ENCODE results near the gene ORMDL3. TPM values are rescaled to one million over a fixed set of nuclear protein-coding genes. Genes with fewer than 3 reads are reported as not detected.

The ORMDL3 gene, protein sequence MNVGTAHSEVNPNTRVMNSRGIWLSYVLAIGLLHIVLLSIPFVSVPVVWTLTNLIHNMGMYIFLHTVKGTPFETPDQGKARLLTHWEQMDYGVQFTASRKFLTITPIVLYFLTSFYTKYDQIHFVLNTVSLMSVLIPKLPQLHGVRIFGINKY
- 70.9 TPM for total RNA-seq (ENCODE audit: unreplicated experiment)
- long read RNA-seq, partial matches to known transcripts = 2 of 4 reads
- long read RNA-seq, other reads (novel, unspliced or antisense) = 0 of 4 reads

DNA sequence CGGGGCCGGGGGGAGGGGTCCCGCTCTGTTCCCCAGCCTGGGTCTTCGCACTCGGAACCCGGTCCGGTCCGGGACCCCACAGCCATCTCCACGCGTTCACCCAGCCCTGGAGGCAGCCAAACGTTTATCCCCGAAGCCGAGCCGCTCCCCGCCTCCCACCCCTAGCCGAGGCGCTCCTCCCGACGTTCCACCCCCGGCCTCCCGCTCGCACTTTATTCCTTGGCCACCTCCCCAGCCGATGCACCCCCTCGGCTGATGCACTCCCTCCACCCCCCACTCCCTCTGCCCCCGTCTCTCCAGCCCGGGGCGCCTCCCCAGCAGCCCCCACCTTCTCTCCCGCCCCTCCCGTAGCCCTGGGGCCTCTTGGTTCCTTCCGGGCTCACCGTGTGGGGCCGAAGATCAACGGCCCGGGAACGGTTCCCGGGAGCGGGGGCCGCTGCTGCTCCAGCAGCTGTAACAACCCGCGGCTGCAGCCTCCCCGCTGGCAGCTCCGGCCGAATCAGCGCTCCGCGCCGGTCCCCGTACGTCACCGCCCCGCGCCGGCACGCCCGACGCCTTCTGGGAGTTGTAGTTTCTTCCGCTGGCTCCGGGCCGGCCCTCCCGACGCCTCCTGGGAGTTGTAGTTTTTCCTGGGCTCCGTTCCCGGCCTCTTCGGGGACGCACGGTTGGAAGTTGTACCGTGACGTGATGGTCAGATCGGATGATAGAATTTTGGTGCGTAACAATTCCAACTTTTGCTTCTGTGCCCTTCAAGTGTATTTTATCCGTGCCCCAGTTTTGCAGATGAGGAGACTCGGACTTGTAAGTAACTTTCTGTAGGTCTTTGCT is at the start of gene ORMDL3, which contains the start of gene LRRC3C:
Gene ORMDL3 (minus strand): TSS at position 501 of the 828 bp plus-strand sequence. CDS start 3,398 bp downstream, outside the sequence.
Gene LRRC3C (plus strand): TSS at position 632 of the 828 bp plus-strand sequence. CDS start 13,792 bp downstream, outside the sequence.
- Mint-ChIP-seq H3K4me1 (ENCODE audit: low read depth, unreplicated experiment) (peaks cover 33% of the 10 kb centered on the region), H3K27me3 (ENCODE audit: unreplicated experiment) (peaks cover 6% of the 10 kb centered on the region), H3K4me3 (ENCODE audit: unreplicated experiment) (peak within 1 kb of the TSS; percentile 89), H3K9me3 (ENCODE audit: unreplicated experiment) (peaks cover 1% of the 10 kb centered on the region), H3K36me3 (ENCODE audit: unreplicated experiment) (no peaks in the 10 kb centered on the region), H3K27ac (ENCODE audit: unreplicated experiment) (peak within 1 kb of the TSS; percentile 69)
- DNase-seq = peak; percentile 94
- TF ChIP-seq, protein P1, sequence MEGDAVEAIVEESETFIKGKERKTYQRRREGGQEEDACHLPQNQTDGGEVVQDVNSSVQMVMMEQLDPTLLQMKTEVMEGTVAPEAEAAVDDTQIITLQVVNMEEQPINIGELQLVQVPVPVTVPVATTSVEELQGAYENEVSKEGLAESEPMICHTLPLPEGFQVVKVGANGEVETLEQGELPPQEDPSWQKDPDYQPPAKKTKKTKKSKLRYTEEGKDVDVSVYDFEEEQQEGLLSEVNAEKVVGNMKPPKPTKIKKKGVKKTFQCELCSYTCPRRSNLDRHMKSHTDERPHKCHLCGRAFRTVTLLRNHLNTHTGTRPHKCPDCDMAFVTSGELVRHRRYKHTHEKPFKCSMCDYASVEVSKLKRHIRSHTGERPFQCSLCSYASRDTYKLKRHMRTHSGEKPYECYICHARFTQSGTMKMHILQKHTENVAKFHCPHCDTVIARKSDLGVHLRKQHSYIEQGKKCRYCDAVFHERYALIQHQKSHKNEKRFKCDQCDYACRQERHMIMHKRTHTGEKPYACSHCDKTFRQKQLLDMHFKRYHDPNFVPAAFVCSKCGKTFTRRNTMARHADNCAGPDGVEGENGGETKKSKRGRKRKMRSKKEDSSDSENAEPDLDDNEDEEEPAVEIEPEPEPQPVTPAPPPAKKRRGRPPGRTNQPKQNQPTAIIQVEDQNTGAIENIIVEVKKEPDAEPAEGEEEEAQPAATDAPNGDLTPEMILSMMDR (IDR thresholded peaks at IDR 0.05; ENCODE audit: partially characterized antibody, unreplicated experiment) = no peak

DNA sequence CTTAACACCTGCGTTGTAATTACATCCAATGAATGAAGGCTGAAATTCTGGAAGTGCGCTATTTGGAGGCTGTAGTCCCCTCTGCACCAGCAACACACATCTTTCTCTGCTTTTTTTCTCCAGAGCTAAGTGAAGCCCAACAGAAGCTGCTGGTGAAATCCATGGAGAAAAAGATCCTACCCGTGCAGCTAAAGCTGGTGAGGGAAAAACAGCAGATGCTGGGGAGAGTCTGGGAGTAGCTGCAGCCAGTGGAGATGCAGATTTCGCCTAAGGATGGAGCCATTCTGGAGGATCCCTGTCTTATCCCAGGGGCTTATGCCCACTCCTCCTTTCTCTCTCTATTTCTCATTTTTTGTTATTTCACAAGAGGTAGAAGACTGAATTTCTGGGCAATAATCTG is 48.4 kb upstream of the ORMDL3 start:
- Mint-ChIP-seq H3K4me3 (ENCODE audit: unreplicated experiment) (no peak overlapping the region), H3K27me3 (ENCODE audit: unreplicated experiment) (peaks cover 9% of the 10 kb centered on the region), H3K36me3 (ENCODE audit: unreplicated experiment) (no peaks in the 10 kb centered on the region), H3K4me1 (ENCODE audit: low read depth, unreplicated experiment) (peaks cover 4% of the 10 kb centered on the region), H3K27ac (ENCODE audit: unreplicated experiment) (no peak overlapping the region), H3K9me3 (ENCODE audit: unreplicated experiment) (peaks cover 2% of the 10 kb centered on the region)
- DNase-seq = no peak
- TF ChIP-seq, protein P1 (IDR thresholded peaks at IDR 0.05; ENCODE audit: partially characterized antibody, unreplicated experiment) = no peak

DNA sequence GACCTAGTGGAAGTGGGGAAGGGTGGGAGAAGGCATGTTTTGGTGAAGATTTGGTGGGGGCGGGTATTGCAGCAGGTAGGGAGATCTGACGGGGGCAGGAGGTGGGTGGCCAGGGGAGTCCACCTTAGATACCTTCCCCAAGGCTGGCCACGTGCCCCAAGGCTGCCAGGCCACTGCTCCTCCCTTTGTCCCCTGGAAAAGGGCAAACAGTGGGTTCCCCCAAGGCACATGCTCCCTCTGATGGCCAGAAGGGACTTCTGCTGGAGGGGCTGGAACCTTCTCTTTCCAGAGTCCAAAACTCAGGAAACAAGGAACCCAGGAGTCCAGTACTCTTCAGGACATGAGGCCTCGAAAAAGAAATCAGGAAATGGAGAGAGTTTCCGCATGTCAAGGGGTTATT is 47.0 kb upstream of the ORMDL3 start:
- Mint-ChIP-seq H3K27me3 (ENCODE audit: unreplicated experiment) (peaks cover 13% of the 10 kb centered on the region), H3K9me3 (ENCODE audit: unreplicated experiment) (no peaks in the 10 kb centered on the region), H3K36me3 (ENCODE audit: unreplicated experiment) (no peaks in the 10 kb centered on the region), H3K4me3 (ENCODE audit: unreplicated experiment) (no peak overlapping the region), H3K4me1 (ENCODE audit: low read depth, unreplicated experiment) (peaks cover 4% of the 10 kb centered on the region), H3K27ac (ENCODE audit: unreplicated experiment) (no peak overlapping the region)
- TF ChIP-seq, protein P1 (IDR thresholded peaks at IDR 0.05; ENCODE audit: partially characterized antibody, unreplicated experiment) = no peak
- DNase-seq = no peak

DNA sequence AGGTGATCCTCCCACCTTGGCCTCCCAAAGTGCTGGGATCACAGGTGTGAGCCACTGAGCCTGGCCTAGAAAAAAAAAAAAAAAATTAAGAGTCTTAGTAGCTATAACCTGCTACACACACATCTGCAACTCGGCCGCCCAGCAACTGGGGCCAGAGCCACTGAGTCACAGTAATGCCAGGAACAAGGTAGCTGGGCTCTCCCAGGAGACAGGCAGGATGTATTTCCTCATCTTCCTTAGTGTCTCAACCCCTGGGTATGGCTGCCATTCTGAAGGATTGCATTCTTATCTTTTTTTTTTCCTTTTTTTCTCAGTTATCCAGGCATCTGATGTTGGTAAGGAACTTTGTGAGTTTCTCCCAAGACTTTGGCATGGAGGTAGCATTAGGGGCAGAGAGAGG is 46.1 kb upstream of the ORMDL3 start:
- TF ChIP-seq, protein P1 (IDR thresholded peaks at IDR 0.05; ENCODE audit: partially characterized antibody, unreplicated experiment) = no peak
- no peak overlapping the region for H3K4me3 Mint-ChIP-seq (ENCODE audit: unreplicated experiment)
- peaks cover 10% of the 10 kb centered on the region for H3K27me3 Mint-ChIP-seq (ENCODE audit: unreplicated experiment)
- H3K27ac Mint-ChIP-seq (ENCODE audit: unreplicated experiment) = no peak overlapping the region
- H3K36me3 Mint-ChIP-seq (ENCODE audit: unreplicated experiment) = no peaks in the 10 kb centered on the region
- H3K9me3 Mint-ChIP-seq (ENCODE audit: unreplicated experiment) = no peaks in the 10 kb centered on the region
- H3K4me1 Mint-ChIP-seq (ENCODE audit: low read depth, unreplicated experiment) = peaks cover 4% of the 10 kb centered on the region
- no peak for DNase-seq

All from glutamatergic neuron (in vitro differentiated cells).